ENCODE data around the gene CD8B.

CD8B gene

GRCh38 chr2:86821306-86821705 is 40.4 kb downstream of the CD8B start:
- Histone ChIP-seq H3K4me3 (no peak overlapping the region), H3K4me1 (peaks cover 13 to 20% (median 16%) of the 10 kb centered on the region in 10 experiments; a peak in 18 of 20 replicates), H3K4me2 (peak overlapping the region in 3 of 11 experiments; percentile 0 to 40 (median 3); a peak in 2 of 22 replicates), H3K9ac (no peak overlapping the region), H4K20me1 (peaks cover 0 to 16% (median 0%) of the 10 kb centered on the region in 11 experiments; a peak in 5 of 22 replicates), H3K27me3 (peaks cover 15 to 31% (median 26%) of the 10 kb centered on the region in 11 experiments), H3K36me3 (no peaks in the 10 kb centered on the region), H3K27ac (no peak overlapping the region), H3K9me3 (replicated peaks in 1 of 11) (peaks cover 5 to 23% (median 15%) of the 10 kb centered on the region in 11 experiments; a peak in 19 of 22 replicates)
- no peak for TF ChIP-seq Cebpa-rat (IDR thresholded peaks at IDR 0.05)

GRCh38 chr2:86818957-86819356 is 42.7 kb downstream of the CD8B start:
- H4K20me1 ChIP-seq, result 0 out of 22 replicates have a peak, but pooled peaks cover 0 to 2% (median 0%) of the 10 kb centered on the region in 11 experiments
- 0 out of 20 replicates have a peak, but pooled peaks cover 0 to 4% (median 0%) of the 10 kb centered on the region in 10 experiments for H3K4me1 ChIP-seq
- no peak overlapping the region for H3K4me3 ChIP-seq
- H3K36me3 ChIP-seq, result no peaks in the 10 kb centered on the region
- H3K9me3 ChIP-seq (replicated peaks in 1 of 11), result peaks cover 5 to 23% (median 15%) of the 10 kb centered on the region in 11 experiments; a peak in 19 of 22 replicates
- no peak overlapping the region for H3K9ac ChIP-seq
- peaks cover 0 to 7% (median 2%) of the 10 kb centered on the region in 11 experiments; a peak in 14 of 22 replicates for H3K27me3 ChIP-seq
- no peak overlapping the region for H3K27ac ChIP-seq
- TF ChIP-seq Cebpa-rat (IDR thresholded peaks at IDR 0.05), result no peak
- no peak overlapping the region for H3K4me2 ChIP-seq

- Histone ChIP-seq H3K4me2 (no peak overlapping the region), H3K4me1 (0 out of 20 replicates have a peak, but pooled peaks cover 0 to 4% (median 0%) of the 10 kb centered on the region in 10 experiments), H3K27ac (no peak overlapping the region), H3K9me3 (replicated peaks in 1 of 11) (peaks cover 5 to 20% (median 15%) of the 10 kb centered on the region in 11 experiments; a peak in 19 of 22 replicates), H4K20me1 (no peaks in the 10 kb centered on the region), H3K27me3 (0 out of 22 replicates have a peak, but pooled peaks cover 0 to under 1% (median 0%) of the 10 kb centered on the region in 11 experiments), H3K36me3 (no peaks in the 10 kb centered on the region), H3K4me3 (no peak overlapping the region), H3K9ac (no peak overlapping the region)
- TF ChIP-seq Cebpa-rat (IDR thresholded peaks at IDR 0.05), result no peak
Measured at GRCh38 chr2:86818114-86818801, 43.4 kb downstream of the CD8B start.

GRCh38 chr2:86815611-86816010 is 46.1 kb downstream of the CD8B start:
- H3K4me1 ChIP-seq, result no peaks in the 10 kb centered on the region
- no peak overlapping the region for H3K4me3 ChIP-seq

GRCh38 chr2:86809481-86810121 is 52.1 kb downstream of the CD8B start:
- no peaks in the 10 kb centered on the region for H3K36me3 ChIP-seq

More at GRCh38 chr2:86815611-86816010, 46.1 kb downstream of the CD8B start:
- Histone ChIP-seq H3K36me3 (no peaks in the 10 kb centered on the region), H3K4me2 (no peak overlapping the region), H3K9me3 (replicated peaks in 1 of 11) (no peaks in the 10 kb centered on the region), H3K27me3 (peaks cover 0 to under 1% (median 0%) of the 10 kb centered on the region in 11 experiments; a peak in 2 of 22 replicates), H3K27ac (no peak overlapping the region), H3K9ac (no peak overlapping the region), H4K20me1 (no peaks in the 10 kb centered on the region)
- no peak for TF ChIP-seq Cebpa-rat (IDR thresholded peaks at IDR 0.05)

GRCh38 chr2:86808315-86809161 is 53.1 kb downstream of the CD8B start:
- Histone ChIP-seq H3K4me3 (peak overlapping the region; percentile 51 to 73 (median 60)), H3K4me2 (peak overlapping the region; percentile 88 to 100 (median 97)), H3K4me1 (peaks cover 5 to 22% (median 16%) of the 10 kb centered on the region in 10 experiments; a peak in 17 of 20 replicates), H3K9ac (peak overlapping the region in 10 of 11 experiments; percentile 6 to 66 (median 43); a peak in 14 of 22 replicates), H3K36me3 (no peaks in the 10 kb centered on the region), H3K27me3 (peaks cover 32 to 48% (median 42%) of the 10 kb centered on the region in 11 experiments), H4K20me1 (peaks cover 0 to 9% (median 0%) of the 10 kb centered on the region in 11 experiments; a peak in 2 of 22 replicates), H3K27ac (no peak overlapping the region), H3K9me3 (replicated peaks in 1 of 11) (no peaks in the 10 kb centered on the region)
- 0 out of 22 replicates have a peak, but pooled peaks of 1 of the 11 experiments have one; percentile 13 for TF ChIP-seq Cebpa-rat (IDR thresholded peaks at IDR 0.05)

More at GRCh38 chr2:86809481-86810121, 52.1 kb downstream of the CD8B start:
- Histone ChIP-seq H3K27ac (no peak overlapping the region), H3K4me1 (peaks cover 5 to 22% (median 16%) of the 10 kb centered on the region in 10 experiments; a peak in 17 of 20 replicates), H3K9me3 (replicated peaks in 1 of 11) (no peaks in the 10 kb centered on the region), H3K4me2 (0 out of 22 replicates have a peak overlapping the region, but pooled peaks of 1 of the 11 experiments have one; percentile 100), H3K27me3 (peaks cover 32 to 48% (median 42%) of the 10 kb centered on the region in 11 experiments), H3K9ac (no peak overlapping the region), H3K4me3 (no peak overlapping the region), H4K20me1 (peaks cover 0 to 9% (median 0%) of the 10 kb centered on the region in 11 experiments; a peak in 2 of 22 replicates)
- no peak for TF ChIP-seq Cebpa-rat (IDR thresholded peaks at IDR 0.05)

GRCh38 chr2:86807468-86808275 is 54.0 kb downstream of the CD8B start:
- TF ChIP-seq Cebpa-rat (IDR thresholded peaks at IDR 0.05), result no peak
- peak overlapping the region; percentile 6 to 66 (median 41); a peak in 18 of 22 replicates for H3K9ac ChIP-seq
- peaks cover 5 to 22% (median 16%) of the 10 kb centered on the region in 10 experiments; a peak in 17 of 20 replicates for H3K4me1 ChIP-seq
- no peaks in the 10 kb centered on the region for H3K9me3 ChIP-seq (replicated peaks in 1 of 11)
- peak overlapping the region; percentile 88 to 100 (median 97) for H3K4me2 ChIP-seq
- peaks cover 32 to 48% (median 42%) of the 10 kb centered on the region in 11 experiments for H3K27me3 ChIP-seq
- no peak overlapping the region for H3K27ac ChIP-seq
- H3K36me3 ChIP-seq, result no peaks in the 10 kb centered on the region
- H4K20me1 ChIP-seq, result peaks cover 0 to 9% (median 0%) of the 10 kb centered on the region in 11 experiments; a peak in 2 of 22 replicates
- H3K4me3 ChIP-seq, result peak overlapping the region; percentile 51 to 73 (median 60)
